SU-DHL-6 (cell line): ENCODE measurements around the gene SMAP1.

Experiments used
- H2AFZ ChIP-seq: fragments of 200-600 bp; sonication (generic); 2 replicates; pipeline ENCODE4 v1.6.1; 2014; ENCODE audit warnings: low read depth, mild to moderate bottlenecking, moderate library complexity, mixed read lengths, antibody characterized with exemption, low read length; ENCODE audit not compliant: severe bottlenecking
- H3F3A ChIP-seq: fragments of 200-600 bp; shearing (Covaris generic); 2 replicates; pipeline ENCODE4 v1.6.0; 2016; ENCODE audit warnings: antibody characterized with exemption, mild to moderate bottlenecking; ENCODE audit not compliant: insufficient read depth
- H3K27ac ChIP-seq: fragments of 200-600 bp; sonication (generic); 2 replicates; pipeline ENCODE4 v1.5.1; 2016; ENCODE audit warnings: low read depth, mild to moderate bottlenecking, low read length, moderate library complexity, mixed read lengths
- H3K27me3 ChIP-seq: fragments of 200-600 bp; sonication (generic), shearing (Covaris generic); 2 replicates; pipeline ENCODE4 v1.6.0; 2014; ENCODE audit warnings: mild to moderate bottlenecking, low read length
- H3K36me3 ChIP-seq: fragments of 200-600 bp; sonication (generic); 2 replicates; pipeline ENCODE4 v1.6.1; 2014; ENCODE audit warnings: mild to moderate bottlenecking, low read length, mixed read lengths
- H3K4me2 ChIP-seq: fragments of 300-600, 200-600 bp; shearing (Covaris generic), sonication (generic); 2 replicates; pipeline ENCODE4 v1.6.0; 2014; ENCODE audit warnings: low read length, low read depth, mild to moderate bottlenecking; ENCODE audit not compliant: poor library complexity, severe bottlenecking
- H3K4me3 ChIP-seq: fragments of 200-600 bp; sonication (generic); 2 replicates; pipeline ENCODE4 v1.5.1; 2014; ENCODE audit warnings: antibody characterized with exemption, low read length, mild to moderate bottlenecking, mixed read lengths; ENCODE audit not compliant: insufficient read depth, poor library complexity, severe bottlenecking
- H3K79me2 ChIP-seq: fragments of 200-600 bp; sonication (generic); 2 replicates; pipeline ENCODE4 v1.6.1; 2014; ENCODE audit warnings: mild to moderate bottlenecking, low read length, moderate library complexity; ENCODE audit not compliant: insufficient read depth
- H3K9ac ChIP-seq: fragments of 200-600 bp; sonication (generic); 2 replicates; pipeline ENCODE4 v1.7.0; 2014; ENCODE audit warnings: mild to moderate bottlenecking, low read length
- H3K9me2 ChIP-seq: fragments of 200-600 bp; sonication (generic); replicated peaks from 2 replicates; pipeline ENCODE4 v1.6.1; 2014; ENCODE audit warnings: low read length; ENCODE audit not compliant: insufficient read depth
- H3K9me3 ChIP-seq: fragments of 200-600 bp; sonication (generic); 2 replicates; pipeline ENCODE4 v1.6.1; 2014; ENCODE audit warnings: low read length, mixed read lengths; ENCODE audit not compliant: insufficient read depth
- H4K20me1 ChIP-seq: fragments of 200-600 bp; sonication (generic); 2 replicates; pipeline ENCODE4 v1.6.1; 2014; ENCODE audit warnings: low read depth, mild to moderate bottlenecking, antibody characterized with exemption, low read length, moderate library complexity, mixed read lengths
- CTCF ChIP-seq: fragments of 200-600 bp; sonication (generic); IDR thresholded peaks from one replicate; pipeline ENCODE4 v1.5.1; 2017; ENCODE audit warnings: antibody characterized with exemption, mild to moderate bottlenecking, low read length, moderate library complexity; ENCODE audit not compliant: insufficient read depth, poor library complexity, severe bottlenecking
- EZH2phosphoT487 ChIP-seq: fragments of 200-600 bp; sonication (generic), shearing (Covaris generic); conservative IDR thresholded peaks from 2 replicates; pipeline ENCODE4 v1.6.1; 2018; ENCODE audit warnings: mild to moderate bottlenecking, antibody characterized with exemption, low read length, moderate library complexity, mixed read lengths

SMAP1 gene

DNA sequence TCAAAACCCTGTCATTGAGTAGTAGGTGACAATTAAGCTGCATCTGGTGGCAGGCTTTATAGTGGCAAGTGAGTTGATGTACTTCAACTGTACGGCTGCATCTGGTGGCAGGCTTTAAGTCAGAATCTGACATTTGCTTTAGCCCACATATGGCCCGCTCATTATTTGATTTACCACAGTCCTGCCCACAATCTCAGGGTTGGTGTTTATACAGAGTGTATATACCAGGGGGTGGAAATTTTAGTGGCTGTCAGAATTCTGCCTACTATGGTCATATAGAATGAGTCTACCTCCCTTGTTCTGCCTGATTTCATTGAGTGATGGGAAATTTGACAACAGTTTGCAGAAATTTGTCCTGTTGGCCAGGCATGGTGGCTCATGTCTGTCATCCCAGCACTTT lies 112.3 kb downstream of the SMAP1 start:
- Histone ChIP-seq H3K9me3 (no peaks in the 10 kb centered on the region), H3K27me3 (no peaks in the 10 kb centered on the region), H3K4me2 (no peak overlapping the region), H3K9me2 (no peaks in the 10 kb centered on the region), H3K36me3 (0 out of 2 replicates have a peak, but pooled peaks cover 3% of the 10 kb centered on the region), H3K4me3 (no peak overlapping the region), H2AFZ (no peak overlapping the region), H3K79me2 (no peaks in the 10 kb centered on the region), H4K20me1 (no peaks in the 10 kb centered on the region), H3K27ac (no peak overlapping the region), H3F3A (no peaks in the 10 kb centered on the region), H3K9ac (no peak overlapping the region)
- no peak for TF ChIP-seq EZH2phosphoT487

DNA sequence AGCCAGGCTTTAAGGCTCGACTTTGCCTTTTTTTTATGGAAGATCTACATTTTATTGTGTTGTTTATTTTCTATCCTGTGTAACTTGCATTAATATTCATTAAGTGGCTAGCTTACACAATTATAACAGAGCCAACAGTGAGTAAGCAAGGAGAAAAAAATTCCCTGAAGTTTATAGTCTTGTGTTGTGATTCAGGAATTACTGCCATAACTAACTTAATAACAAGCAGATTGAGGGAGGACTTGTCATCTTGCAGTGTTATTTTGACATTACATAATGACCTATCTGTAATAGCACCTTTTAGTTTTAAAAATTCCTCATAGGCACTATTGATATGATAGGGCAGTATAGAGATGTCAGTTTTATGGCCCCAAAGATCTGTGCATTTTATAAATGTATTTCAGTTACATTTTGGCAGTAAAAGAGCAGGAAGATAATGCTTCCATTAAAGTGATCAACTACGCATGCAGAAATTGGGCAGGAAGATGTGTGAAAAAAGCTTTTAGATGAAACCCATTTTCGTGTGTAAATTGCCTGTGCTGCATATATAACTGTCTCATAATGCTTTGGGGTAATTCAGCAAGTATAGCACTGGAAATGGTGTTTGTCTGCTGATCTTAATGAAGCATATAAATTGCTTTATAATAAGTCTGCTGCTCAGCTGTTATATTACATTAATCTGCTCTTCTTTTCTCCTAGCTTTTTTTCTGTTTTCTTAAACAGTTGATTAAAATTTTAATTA lies 123.0 kb downstream of the SMAP1 start:
- no peaks in the 10 kb centered on the region for H3K27me3 ChIP-seq
- H4K20me1 ChIP-seq, result no peaks in the 10 kb centered on the region

GRCh38 chr6:70797625-70798024 lies 129.9 kb downstream of the SMAP1 start:
- no peaks in the 10 kb centered on the region for H4K20me1 ChIP-seq
- no peaks in the 10 kb centered on the region for H3F3A ChIP-seq
- H3K4me3 ChIP-seq, result no peak overlapping the region

More for the DNA sequence above, 123.0 kb downstream of the SMAP1 start:
- no peaks in the 10 kb centered on the region for H3F3A ChIP-seq
- no peak overlapping the region for H3K27ac ChIP-seq
- H3K9me2 ChIP-seq, result no peaks in the 10 kb centered on the region
- H3K79me2 ChIP-seq, result no peaks in the 10 kb centered on the region
- no peak overlapping the region for H3K4me3 ChIP-seq
- TF ChIP-seq CTCF, result no peak
- no peak for TF ChIP-seq EZH2phosphoT487
- no peaks in the 10 kb centered on the region for H3K36me3 ChIP-seq
- no peaks in the 10 kb centered on the region for H3K9me3 ChIP-seq
- no peak overlapping the region for H3K9ac ChIP-seq
- no peak overlapping the region for H2AFZ ChIP-seq
- H3K4me2 ChIP-seq, result no peak overlapping the region

More at GRCh38 chr6:70797625-70798024, 129.9 kb downstream of the SMAP1 start:
- TF ChIP-seq EZH2phosphoT487, result no peak
- no peak for TF ChIP-seq CTCF
- Histone ChIP-seq H3K9me2 (no peaks in the 10 kb centered on the region), H3K9me3 (no peaks in the 10 kb centered on the region), H3K27me3 (no peaks in the 10 kb centered on the region), H2AFZ (no peak overlapping the region), H3K4me2 (peak overlapping the region; percentile 28), H3K27ac (peak overlapping the region; percentile 4; the same call in 1 of the 2 replicates), H3K9ac (no peak overlapping the region), H3K79me2 (no peaks in the 10 kb centered on the region; the same call in 1 of the 2 replicates), H3K36me3 (no peaks in the 10 kb centered on the region)
